ENCODE data around the gene NEK7. TPM values are rescaled to one million over a fixed set of nuclear protein-coding genes. Genes with fewer than 3 reads are reported as not detected.

The NEK7 gene
- polyA plus RNA-seq, 1 donor (not counting 4 experiments of a cell fraction or from before 2014, with no cell fraction given): 56.8 TPM

- H3K9me1 ChIP-seq (ENCODE audit: control insufficient read depth, extremely low read depth, insufficient read depth, low read length): no peaks in the 10 kb centered on the region
- no peaks in the 10 kb centered on the region for H3K36me3 ChIP-seq (ENCODE audit: control insufficient read depth in 2 of 2, extremely low read depth in 1 of 2, insufficient read depth in 2 of 2, low read length in 2 of 2)
- no peaks in the 10 kb centered on the region for H4K20me1 ChIP-seq (ENCODE audit: control insufficient read depth, extremely low read depth, insufficient read depth, low read length)
- H3K27me3 ChIP-seq (ENCODE audit: control insufficient read depth, extremely low read depth, insufficient read depth, low read length): no peaks in the 10 kb centered on the region
- no peak overlapping the region for H3K9ac ChIP-seq (ENCODE audit: control insufficient read depth, extremely low read depth, insufficient read depth, low read length)
- FAIRE-seq (no peak), DNase-seq (ENCODE audit: low read depth, low spot score) (no peak)
- dilution Hi-C loops (cut with MboI; ENCODE audit: extremely low pct_ligation_motif_present, low sequenced_read_pairs): no loop called here
- no peak overlapping the region for H3K27ac ChIP-seq (ENCODE audit: control insufficient read depth, insufficient read depth, low read length)
- H3K4me1 ChIP-seq (ENCODE audit: control insufficient read depth, extremely low read depth, insufficient read depth, low read length): peaks cover 24% of the 10 kb centered on the region
- H3K4me3 ChIP-seq (ENCODE audit: control insufficient read depth in 2 of 3, extremely low read depth in 1 of 3, insufficient read depth in 2 of 3, low read depth in 1 of 3, low read length in 3 of 3): no peak overlapping the region
- H3K9me3 ChIP-seq (ENCODE audit: control insufficient read depth, low read depth, low read length): no peaks in the 10 kb centered on the region
- no peak overlapping the region for H2AFZ ChIP-seq (ENCODE audit: control insufficient read depth, low read length)
- H3K79me2 ChIP-seq (ENCODE audit: control insufficient read depth, insufficient read depth, low read length): peaks cover 88% of the 10 kb centered on the region
- no peak overlapping the region for H3K4me2 ChIP-seq (ENCODE audit: control insufficient read depth, extremely low read depth, insufficient read depth, low read depth, low read length)
- TF ChIP-seq EZH2 (IDR thresholded peaks at IDR 0.05; ENCODE audit: low read length) (no peak), CTCF (optimal IDR thresholded peaks at IDR 0.05 in 1 of 3, IDR thresholded peaks at IDR 0.05 in 1 of 3, conservative IDR thresholded peaks at IDR 0.05 in 1 of 3; ENCODE audit: extremely low read depth in 1 of 3, insufficient read depth in 2 of 3, low read length in 3 of 3) (no peak)
Observed at GRCh38 chr1:198178615-198179014, 21.8 kb downstream of the NEK7 start.

- TF ChIP-seq CTCF (optimal IDR thresholded peaks at IDR 0.05 in 1 of 3, IDR thresholded peaks at IDR 0.05 in 1 of 3, conservative IDR thresholded peaks at IDR 0.05 in 1 of 3; ENCODE audit: extremely low read depth in 1 of 3, insufficient read depth in 2 of 3, low read length in 3 of 3): no peak
- no peak for TF ChIP-seq EZH2 (IDR thresholded peaks at IDR 0.05; ENCODE audit: low read length)
- DNase-seq (ENCODE audit: low read depth, low spot score) (no peak), FAIRE-seq (peak; percentile 43)
- H4K20me1 ChIP-seq (ENCODE audit: control insufficient read depth, extremely low read depth, insufficient read depth, low read length): no peaks in the 10 kb centered on the region
- H3K36me3 ChIP-seq (ENCODE audit: control insufficient read depth in 2 of 2, extremely low read depth in 1 of 2, insufficient read depth in 2 of 2, low read length in 2 of 2): no peaks in the 10 kb centered on the region
- peaks cover 14% of the 10 kb centered on the region for H3K4me1 ChIP-seq (ENCODE audit: control insufficient read depth, extremely low read depth, insufficient read depth, low read length)
- no peak overlapping the region for H3K4me3 ChIP-seq (ENCODE audit: control insufficient read depth in 2 of 3, extremely low read depth in 1 of 3, insufficient read depth in 2 of 3, low read depth in 1 of 3, low read length in 3 of 3)
- H2AFZ ChIP-seq (ENCODE audit: control insufficient read depth, low read length): peak overlapping the region; percentile 4
- no peaks in the 10 kb centered on the region for H3K9me1 ChIP-seq (ENCODE audit: control insufficient read depth, extremely low read depth, insufficient read depth, low read length)
- H3K9me3 ChIP-seq (ENCODE audit: control insufficient read depth, low read depth, low read length): no peaks in the 10 kb centered on the region
- no peaks in the 10 kb centered on the region for H3K27me3 ChIP-seq (ENCODE audit: control insufficient read depth, extremely low read depth, insufficient read depth, low read length)
- peaks cover 87% of the 10 kb centered on the region for H3K79me2 ChIP-seq (ENCODE audit: control insufficient read depth, insufficient read depth, low read length)
- dilution Hi-C loops (cut with MboI; ENCODE audit: extremely low pct_ligation_motif_present, low sequenced_read_pairs): no loop called here
- H3K9ac ChIP-seq (ENCODE audit: control insufficient read depth, extremely low read depth, insufficient read depth, low read length): no peak overlapping the region
- peak overlapping the region; percentile 47 for H3K4me2 ChIP-seq (ENCODE audit: control insufficient read depth, extremely low read depth, insufficient read depth, low read depth, low read length)
- no peak overlapping the region for H3K27ac ChIP-seq (ENCODE audit: control insufficient read depth, insufficient read depth, low read length)
Observed at GRCh38 chr1:198179556-198179981, 22.8 kb downstream of the NEK7 start.

Measured in keratinocyte (primary cell).